HUES64 (cell line): ENCODE results near the gene AHRR.
A peak's percentile ranks its signal among the peaks of the same experiment; 100 is the strongest.

Experiments
- H3K27ac ChIP-seq: 2 replicates; pipeline ENCODE4 v1.7.0; 2013; ENCODE audit warnings: low read depth, low read length, inconsistent platforms
- H3K27me3 ChIP-seq: 2 replicates; pipeline ENCODE4 v1.6.1; 2013; ENCODE audit warnings: mild to moderate bottlenecking, low read length; ENCODE audit not compliant: insufficient read depth
- H3K36me3 ChIP-seq: 2 replicates; pipeline ENCODE4 v1.6.1; 2013; ENCODE audit warnings: mild to moderate bottlenecking, low read length; ENCODE audit not compliant: insufficient read depth
- H3K4me1 ChIP-seq: 2 replicates; pipeline ENCODE4 v1.6.1; 2013; ENCODE audit warnings: mild to moderate bottlenecking, low read length, moderate library complexity; ENCODE audit not compliant: insufficient read depth
- H3K4me3 ChIP-seq: 2 replicates; pipeline ENCODE4 v1.5.1; 2013; ENCODE audit warnings: mild to moderate bottlenecking, low read length, moderate library complexity
- H3K9ac ChIP-seq: 2 replicates; pipeline ENCODE4 v1.6.1; 2013; ENCODE audit warnings: mild to moderate bottlenecking, low read depth, low read length
- H3K9me3 ChIP-seq: 2 replicates; pipeline ENCODE4 v1.6.1; 2013; ENCODE audit warnings: low read depth, low read length; ENCODE audit not compliant: insufficient read depth
- WGBS: fragments of 150-250, 120-280 bp; methylation state at CpG from one replicate; pipeline ENCODE4 v1.1.7; 2013; ENCODE audit warnings: missing lambda C conversion rate; 5-methylcytosine and 5-hydroxymethylcytosine counted together

Gene AHRR

GRCh38 chr5:449151-449550 is 127.6 kb downstream of the AHRR start:
- Histone ChIP-seq H3K9me3 (peaks cover 4% of the 10 kb centered on the region; the same call in 1 of the 2 replicates), H3K27me3 (no peaks in the 10 kb centered on the region), H3K27ac (no peak overlapping the region), H3K4me1 (no peaks in the 10 kb centered on the region), H3K9ac (no peak overlapping the region), H3K4me3 (no peak overlapping the region), H3K36me3 (peaks cover 75% of the 10 kb centered on the region)
- WGBS, result 92% methylated on average over 3 of the region's 5 CpGs

GRCh38 chr5:451587-452458 is 130.3 kb downstream of the AHRR start:
- no peak overlapping the region for H3K9ac ChIP-seq
- H3K4me1 ChIP-seq, result peaks cover 10% of the 10 kb centered on the region; the same call in 1 of the 2 replicates
- H3K4me3 ChIP-seq, result no peak overlapping the region
- no peaks in the 10 kb centered on the region for H3K27me3 ChIP-seq
- no peak overlapping the region for H3K27ac ChIP-seq
- H3K36me3 ChIP-seq, result peaks cover 90% of the 10 kb centered on the region
- 89% methylated on average over 5 of the region's 5 CpGs for WGBS
- H3K9me3 ChIP-seq, result peaks cover 4% of the 10 kb centered on the region; the same call in 1 of the 2 replicates

- WGBS, result 95% methylated on average over 17 of the region's 17 CpGs
These were observed 131.6 kb downstream of the AHRR start for GRCh38 chr5:452978-453710.

GRCh38 chr5:453725-454481 is 132.4 kb downstream of the AHRR start:
- no peak overlapping the region for H3K9ac ChIP-seq
- H3K27ac ChIP-seq, result no peak overlapping the region
- H3K27me3 ChIP-seq, result no peaks in the 10 kb centered on the region
- peaks cover 10% of the 10 kb centered on the region; the same call in 1 of the 2 replicates for H3K4me1 ChIP-seq
- H3K4me3 ChIP-seq, result no peak overlapping the region
- H3K9me3 ChIP-seq, result peaks cover 4% of the 10 kb centered on the region; the same call in 1 of the 2 replicates
- peaks cover 88% of the 10 kb centered on the region for H3K36me3 ChIP-seq
- 96% methylated on average over 16 of the region's 16 CpGs for WGBS

More at GRCh38 chr5:452978-453710, 131.6 kb downstream of the AHRR start:
- Histone ChIP-seq H3K4me3 (no peak overlapping the region), H3K27ac (no peak overlapping the region), H3K27me3 (no peaks in the 10 kb centered on the region), H3K36me3 (peaks cover 90% of the 10 kb centered on the region), H3K4me1 (peaks cover 10% of the 10 kb centered on the region; the same call in 1 of the 2 replicates), H3K9ac (no peak overlapping the region), H3K9me3 (peaks cover 4% of the 10 kb centered on the region; the same call in 1 of the 2 replicates)

- Histone ChIP-seq H3K36me3 (peaks cover 89% of the 10 kb centered on the region), H3K4me3 (no peak overlapping the region), H3K27me3 (no peaks in the 10 kb centered on the region), H3K4me1 (peaks cover 10% of the 10 kb centered on the region; the same call in 1 of the 2 replicates), H3K27ac (peak overlapping the region; percentile 55; the same call in 1 of the 2 replicates), H3K9me3 (peaks cover 4% of the 10 kb centered on the region; the same call in 1 of the 2 replicates), H3K9ac (no peak overlapping the region)
- 75% methylated on average over 11 of the region's 11 CpGs for whole genome bisulfite sequencing
These were observed 133.4 kb downstream of the AHRR start for GRCh38 chr5:454936-455335.

- Histone ChIP-seq H3K27me3 (no peaks in the 10 kb centered on the region), H3K36me3 (peaks cover 91% of the 10 kb centered on the region), H3K9ac (no peak overlapping the region), H3K9me3 (peaks cover 4% of the 10 kb centered on the region; the same call in 1 of the 2 replicates), H3K4me1 (peaks cover 10% of the 10 kb centered on the region; the same call in 1 of the 2 replicates), H3K4me3 (no peak overlapping the region), H3K27ac (no peak overlapping the region)
- over 99% methylated on average over 10 of the region's 11 CpGs for WGBS
These were observed 134.3 kb downstream of the AHRR start for GRCh38 chr5:455806-456205.

GRCh38 chr5:456351-457194 is 135.1 kb downstream of the AHRR start:
- peaks cover 4% of the 10 kb centered on the region; the same call in 1 of the 2 replicates for H3K9me3 ChIP-seq
- H3K4me3 ChIP-seq, result no peak overlapping the region
- H3K27me3 ChIP-seq, result no peaks in the 10 kb centered on the region
- H3K4me1 ChIP-seq, result peaks cover 10% of the 10 kb centered on the region; the same call in 1 of the 2 replicates
- peaks cover 85% of the 10 kb centered on the region for H3K36me3 ChIP-seq
- H3K9ac ChIP-seq, result no peak overlapping the region
- 96% methylated on average over 28 of the region's 28 CpGs for WGBS
- H3K27ac ChIP-seq, result no peak overlapping the region

GRCh38 chr5:457195-457961 is 135.9 kb downstream of the AHRR start:
- H3K4me3 ChIP-seq, result no peak overlapping the region
- H3K4me1 ChIP-seq, result peaks cover 10% of the 10 kb centered on the region; the same call in 1 of the 2 replicates
- 95% methylated on average over 19 of the region's 19 CpGs for WGBS
- peaks cover 85% of the 10 kb centered on the region for H3K36me3 ChIP-seq
- H3K27me3 ChIP-seq, result no peaks in the 10 kb centered on the region
- H3K9me3 ChIP-seq, result no peaks in the 10 kb centered on the region
- H3K9ac ChIP-seq, result no peak overlapping the region
- no peak overlapping the region for H3K27ac ChIP-seq

GRCh38 chr5:458547-459353 is 137.2 kb downstream of the AHRR start:
- peaks cover 84% of the 10 kb centered on the region for H3K36me3 ChIP-seq
- no peak overlapping the region for H3K9ac ChIP-seq
- WGBS, result 92% methylated on average over 16 of the region's 17 CpGs

More at GRCh38 chr5:458547-459353, 137.2 kb downstream of the AHRR start:
- peaks cover 10% of the 10 kb centered on the region; the same call in 1 of the 2 replicates for H3K4me1 ChIP-seq
- no peak overlapping the region for H3K4me3 ChIP-seq
- no peak overlapping the region for H3K27ac ChIP-seq
- no peaks in the 10 kb centered on the region for H3K9me3 ChIP-seq
- no peaks in the 10 kb centered on the region for H3K27me3 ChIP-seq
